NCI-H128 (cell line): ENCODE measurements around the gene FAM222B.

Experiments used
- DNase-seq: peaks from one replicate; lab custom pipeline; 2025; ENCODE audit not compliant: unreplicated experiment; lab: John Stamatoyannopoulos, UW

FAM222B gene

GRCh38 chr17:28715217-28715616 lies 127.4 kb downstream of the FAM222B start:
- DNase-seq, result no peak

- no peak for DNase-seq
These were observed 128.3 kb downstream of the FAM222B start for GRCh38 chr17:28714281-28714680.

GRCh38 chr17:28712705-28713415 lies 129.7 kb downstream of the FAM222B start:
- DNase-seq, result no peak

- no peak for DNase-seq
These were observed 130.4 kb downstream of the FAM222B start for GRCh38 chr17:28712032-28712704.

GRCh38 chr17:28711723-28712031 lies 130.9 kb downstream of the FAM222B start, which contains the start of gene PROCA1:
Gene PROCA1, minus strand, starts transcription at chr17:28711888. Its CDS starts 228 bp downstream, at chr17:28711660.
- DNase-seq, result no peak

GRCh38 chr17:28710861-28711722 lies 131.5 kb downstream of the FAM222B start:
- DNase-seq, result peak; percentile 73

- no peak for DNase-seq
These were observed 135.3 kb downstream of the FAM222B start for GRCh38 chr17:28707339-28707720.

GRCh38 chr17:28706471-28707338 lies 135.9 kb downstream of the FAM222B start:
- no peak for DNase-seq
